HTR-8/SVneo (cell line): ENCODE data around the gene INVS.

Experiments
- DNase-seq: peaks from one replicate; pipeline ENCODE4 v3.0.0; 2011; ENCODE audit warnings: low spot score, mixed read lengths; ENCODE audit not compliant: insufficient read length
- FAIRE-seq: peaks from 2 replicates; lab custom pipeline; 2011; peaks lifted over from hg19 to GRCh38; lab: Jason Lieb, UNC

Gene INVS

DNA sequence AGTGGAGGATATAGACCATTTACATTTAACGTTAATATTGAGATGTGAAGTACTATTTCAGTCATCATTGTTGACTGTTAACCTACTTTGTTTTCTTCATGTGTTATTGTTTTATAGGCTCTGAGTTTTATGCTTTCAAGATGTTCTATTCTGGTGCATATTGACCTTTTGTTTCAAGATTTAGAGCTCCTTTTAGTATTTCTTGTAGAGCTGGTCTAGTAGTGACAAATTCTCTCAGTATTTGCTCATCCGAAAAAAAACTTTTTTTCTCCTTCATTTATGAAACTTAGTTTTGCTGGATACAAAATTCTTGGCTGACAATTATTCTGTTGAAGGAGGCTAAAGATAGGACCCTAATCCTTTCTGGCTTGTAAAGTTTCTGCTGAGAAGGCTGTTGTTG, 91.3 kb downstream of the INVS start:
- DNase-seq (no peak), FAIRE-seq (no peak)

- DNase-seq (no peak), FAIRE-seq (no peak)
Observed at GRCh38 chr9:100191264-100191663, 92.2 kb downstream of the INVS start.

DNA sequence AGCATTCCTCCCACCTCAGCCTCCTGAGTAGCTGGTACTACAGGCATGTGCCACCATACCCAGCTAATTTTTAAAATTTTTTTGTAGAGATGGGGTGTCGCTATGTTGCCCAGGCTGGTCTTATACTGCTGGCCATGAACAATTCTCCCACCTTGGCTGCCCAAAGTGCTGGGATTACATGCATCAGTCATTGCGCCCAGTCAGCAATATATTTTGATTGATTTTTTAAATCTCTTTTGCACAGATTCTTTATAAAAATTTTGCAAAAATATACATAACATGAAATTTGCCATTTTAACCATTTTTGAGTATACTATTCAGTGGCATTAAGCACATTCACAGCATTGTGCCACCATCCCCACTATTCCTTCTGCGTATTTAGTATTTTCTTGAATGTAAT, 94.0 kb downstream of the INVS start:
- no peak for DNase-seq
- no peak for FAIRE-seq

GRCh38 chr9:100196215-100196614, 97.2 kb downstream of the INVS start:
- FAIRE-seq, result no peak

GRCh38 chr9:100196828-100197227, 97.8 kb downstream of the INVS start:
- FAIRE-seq (no peak), DNase-seq (no peak)

More at GRCh38 chr9:100196215-100196614, 97.2 kb downstream of the INVS start:
- DNase-seq, result no peak

DNA sequence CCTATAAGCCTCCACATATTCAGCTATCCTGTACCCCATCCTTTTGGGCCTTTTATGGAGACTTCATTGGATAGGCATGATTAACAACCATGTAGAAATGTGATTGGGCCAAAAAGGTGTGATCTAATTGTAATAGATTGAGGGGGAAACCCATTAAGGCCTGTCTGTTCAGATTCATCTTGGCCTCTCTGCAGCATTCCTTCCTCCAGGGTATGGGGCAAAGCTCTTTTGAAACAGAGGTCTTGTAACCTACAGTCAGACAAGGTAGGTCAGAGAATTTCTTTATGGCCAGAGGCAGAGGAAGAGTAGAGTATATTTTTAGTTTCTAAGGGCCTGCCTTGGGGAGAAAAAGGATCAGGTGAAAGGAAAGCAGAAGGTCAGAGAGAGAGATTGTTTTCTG, 98.5 kb downstream of the INVS start:
- DNase-seq (no peak), FAIRE-seq (no peak)

DNA sequence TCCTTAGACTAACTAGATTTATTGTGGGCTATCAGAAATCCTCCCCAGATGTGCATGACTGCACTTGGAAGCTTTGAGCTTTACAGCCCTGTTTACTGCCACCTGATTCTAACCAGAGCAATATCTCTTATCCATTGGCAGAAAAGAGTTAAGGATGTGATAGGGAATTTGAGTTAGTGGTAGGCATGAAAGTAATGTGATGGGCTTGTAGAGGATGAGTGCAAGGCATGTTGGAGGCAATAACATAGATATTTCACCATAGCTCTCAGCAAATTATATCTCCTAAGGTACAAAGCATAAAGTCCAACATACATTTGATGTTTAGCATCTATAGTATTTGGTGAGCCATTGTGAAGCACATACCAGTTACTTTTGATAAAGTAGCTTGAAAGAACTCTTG, 103.8 kb downstream of the INVS start:
- FAIRE-seq (no peak), DNase-seq (no peak)

DNA sequence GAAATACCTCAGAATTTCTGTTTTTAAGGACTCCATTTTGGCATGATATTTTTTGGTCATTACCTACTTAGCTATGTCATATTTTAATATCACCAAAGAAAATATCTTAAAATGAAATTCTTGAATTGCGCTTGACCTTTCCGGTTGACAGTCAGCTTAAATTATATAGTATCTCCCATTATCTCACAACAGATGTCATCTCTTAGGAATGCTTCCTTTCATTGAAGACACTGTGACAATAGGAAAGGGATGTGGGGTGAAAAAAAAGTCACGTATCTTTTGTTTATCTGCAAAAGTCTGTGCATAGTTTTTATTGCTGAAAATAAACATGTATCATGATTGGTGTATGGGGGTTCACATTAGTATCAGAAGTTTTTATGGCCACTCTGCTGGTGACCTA, 105.8 kb downstream of the INVS start:
- no peak for FAIRE-seq
- no peak for DNase-seq

DNA sequence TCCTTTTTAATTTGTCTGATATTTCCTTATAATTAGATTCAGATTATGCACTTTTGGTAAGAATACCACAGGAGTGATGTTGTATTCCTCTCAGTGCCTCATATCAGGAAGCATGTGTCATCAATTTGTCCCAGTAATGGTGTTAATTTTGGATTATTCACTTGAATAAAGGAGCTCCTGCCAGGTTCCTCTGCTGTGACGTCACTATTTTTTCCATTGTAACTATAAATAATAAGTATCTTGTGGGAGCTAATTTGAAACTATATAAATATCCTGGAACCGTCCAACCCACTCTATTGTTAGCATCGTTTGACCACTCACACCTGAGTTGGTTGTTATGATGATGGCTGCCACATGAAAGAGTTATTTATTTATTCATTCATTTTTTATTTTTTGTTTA, 107.9 kb downstream of the INVS start:
- no peak for DNase-seq
- no peak for FAIRE-seq

DNA sequence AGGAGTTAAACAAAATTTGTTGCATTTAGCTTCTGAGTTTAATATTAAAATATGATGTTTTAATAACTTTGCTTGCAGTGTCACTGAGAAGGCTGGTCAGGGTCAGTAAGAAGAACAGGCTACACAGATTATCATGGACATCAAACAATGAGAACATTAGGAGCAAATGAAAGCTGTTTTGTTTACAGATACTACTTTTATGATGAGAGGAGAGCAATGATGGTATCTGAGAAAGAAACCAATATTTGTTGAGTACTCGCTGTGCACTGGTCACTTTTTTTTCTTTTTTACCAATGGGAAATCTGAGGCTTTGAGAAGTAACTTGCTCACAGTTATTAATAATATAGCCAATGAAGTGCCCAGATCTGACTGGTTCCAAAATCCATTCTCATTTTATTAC, 109.6 kb downstream of the INVS start:
- no peak for DNase-seq
- no peak for FAIRE-seq

DNA sequence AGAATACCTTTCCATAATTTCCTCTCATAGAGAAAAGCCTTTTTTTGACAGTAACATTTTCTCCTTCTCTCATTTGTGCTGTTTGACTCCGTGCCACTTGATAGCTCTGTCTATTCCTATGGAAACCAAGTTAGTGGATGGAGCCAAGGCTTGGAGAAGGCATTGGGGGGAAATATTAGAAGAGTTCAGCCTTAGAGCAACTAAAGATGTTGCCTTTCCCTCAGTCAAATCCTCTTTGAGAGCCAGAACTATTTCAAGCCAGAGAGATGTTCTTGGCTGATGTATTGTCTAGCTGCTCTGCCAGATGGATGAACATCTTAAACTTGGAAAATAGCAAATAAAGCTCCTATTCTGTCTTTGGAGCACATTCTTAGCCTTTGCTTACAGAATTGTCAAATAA, 112.4 kb downstream of the INVS start:
- DNase-seq (no peak), FAIRE-seq (no peak)

DNA sequence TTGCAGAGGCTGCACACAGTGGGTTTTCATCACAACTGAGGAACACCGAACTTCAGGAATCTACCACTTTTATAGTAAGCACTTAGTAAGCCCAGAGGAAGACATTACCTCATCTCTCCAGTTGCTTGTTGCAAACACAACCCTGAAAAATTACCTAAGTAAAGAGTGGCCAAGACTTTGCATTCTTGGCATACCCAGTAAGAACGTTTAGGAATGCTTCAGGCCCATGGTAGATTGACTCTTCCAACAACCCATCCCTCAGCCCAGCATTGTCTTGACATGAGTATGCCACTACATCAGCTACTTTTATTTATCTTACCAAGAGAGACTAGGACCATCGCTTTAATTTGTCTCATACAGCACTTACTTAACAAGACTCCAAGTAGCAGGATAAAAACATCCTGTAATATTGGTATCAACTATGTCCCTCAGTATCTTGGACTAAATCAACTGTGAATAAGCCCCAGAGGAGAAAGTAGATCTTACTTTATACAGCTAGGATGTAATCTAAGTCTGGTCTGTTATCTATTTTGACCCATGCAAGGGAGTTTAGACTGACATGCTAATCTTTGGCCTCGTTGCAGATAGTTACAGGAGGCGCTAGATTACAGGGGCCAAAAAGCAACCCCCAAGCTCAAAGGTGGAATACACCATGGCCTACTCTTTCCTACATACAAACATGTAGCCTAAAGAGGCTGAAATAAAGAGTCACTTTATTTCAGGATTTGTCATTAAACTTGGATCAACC, 114.9 kb downstream of the INVS start:
- DNase-seq (no peak), FAIRE-seq (no peak)

DNA sequence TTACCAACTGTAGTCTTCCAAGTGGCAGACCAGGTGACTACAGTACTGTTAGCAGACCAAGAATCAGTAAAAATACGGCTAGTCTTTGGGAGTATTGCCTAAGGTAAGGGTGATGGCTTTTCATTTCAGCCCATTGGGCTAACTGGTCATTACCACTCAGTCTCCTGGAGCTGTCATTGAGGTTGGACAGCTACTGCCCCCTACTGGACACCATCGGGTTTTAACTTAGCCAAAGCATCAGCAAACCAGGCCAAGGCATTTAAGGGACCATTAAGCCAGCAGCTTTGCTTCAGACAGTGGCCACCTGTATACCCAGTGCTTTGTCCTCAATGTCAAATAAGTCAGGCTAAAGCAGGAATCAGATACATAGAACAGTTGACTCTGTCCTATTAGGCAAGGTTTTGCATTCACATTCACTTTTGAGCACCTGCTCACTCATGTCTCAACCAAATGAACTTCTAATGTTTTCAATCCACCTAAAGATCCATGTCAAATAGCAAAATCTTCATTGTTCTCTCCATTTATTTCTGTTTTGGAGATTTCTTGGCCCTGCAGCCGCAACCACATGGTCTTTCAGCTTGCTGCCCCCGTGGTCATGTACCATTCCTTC, 117.2 kb downstream of the INVS start:
- FAIRE-seq, result no peak
- no peak for DNase-seq

DNA sequence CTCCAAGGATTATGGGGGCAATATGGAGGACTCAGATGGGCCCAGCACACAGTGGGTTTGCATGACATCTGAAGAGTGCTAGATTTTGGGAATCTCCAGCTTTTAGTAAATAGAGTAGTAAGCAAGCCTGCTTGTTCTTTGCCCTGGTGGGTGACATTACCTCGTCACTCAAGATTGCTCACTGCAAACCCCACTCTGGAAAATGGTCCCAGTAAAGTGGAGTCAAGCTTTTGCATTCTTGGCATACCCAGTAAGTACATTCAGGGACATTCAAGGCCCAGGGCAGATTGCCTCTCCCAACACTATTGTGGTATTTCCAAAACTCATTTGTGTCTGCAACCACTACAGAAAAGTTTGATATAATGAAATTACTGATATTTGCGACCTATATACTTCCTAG, 118.5 kb downstream of the INVS start:
- DNase-seq (no peak), FAIRE-seq (no peak)

DNA sequence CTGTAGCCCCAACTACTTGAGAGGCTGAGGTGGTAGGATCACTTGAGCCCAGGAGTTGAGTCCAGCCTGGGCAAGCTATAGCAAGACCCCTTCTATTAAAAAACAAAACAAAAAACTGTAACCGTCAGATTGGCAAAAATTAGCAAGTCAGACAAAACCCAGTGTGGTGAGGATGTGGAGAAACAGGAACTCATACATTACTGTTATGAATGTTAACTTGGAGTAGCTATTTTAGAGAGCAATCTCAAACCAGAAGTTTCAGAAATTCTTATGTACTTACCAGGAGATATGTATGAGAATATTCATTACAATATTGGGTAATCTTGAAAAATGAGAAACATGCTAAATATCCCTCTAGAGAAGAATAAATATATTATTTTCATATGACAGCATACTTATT, 120.3 kb downstream of the INVS start:
- DNase-seq, result no peak
- no peak for FAIRE-seq

- DNase-seq (no peak), FAIRE-seq (no peak)
Observed at GRCh38 chr9:100220936-100221335, 121.9 kb downstream of the INVS start.

GRCh38 chr9:100221538-100221937, 122.5 kb downstream of the INVS start:
- DNase-seq (no peak), FAIRE-seq (no peak)

DNA sequence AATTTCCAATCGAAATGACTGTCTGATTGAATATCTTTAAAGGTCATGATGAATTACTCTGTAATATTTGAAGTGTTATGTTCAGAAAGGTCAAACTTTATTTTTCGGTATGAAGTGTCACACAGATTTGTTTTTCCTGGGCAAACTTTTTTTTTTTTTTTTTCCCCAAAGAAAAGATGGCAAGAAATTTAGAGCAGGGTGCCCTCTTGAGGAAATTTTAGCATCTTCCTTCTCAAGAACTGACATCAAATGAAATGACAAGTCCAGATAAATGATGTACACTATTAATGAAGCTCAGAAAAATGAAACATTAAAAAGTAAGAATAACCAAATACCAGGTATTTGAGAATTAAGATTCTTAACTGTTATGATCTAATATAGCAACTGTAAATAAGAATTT, 123.6 kb downstream of the INVS start:
- FAIRE-seq (no peak), DNase-seq (peak; percentile 23)

DNA sequence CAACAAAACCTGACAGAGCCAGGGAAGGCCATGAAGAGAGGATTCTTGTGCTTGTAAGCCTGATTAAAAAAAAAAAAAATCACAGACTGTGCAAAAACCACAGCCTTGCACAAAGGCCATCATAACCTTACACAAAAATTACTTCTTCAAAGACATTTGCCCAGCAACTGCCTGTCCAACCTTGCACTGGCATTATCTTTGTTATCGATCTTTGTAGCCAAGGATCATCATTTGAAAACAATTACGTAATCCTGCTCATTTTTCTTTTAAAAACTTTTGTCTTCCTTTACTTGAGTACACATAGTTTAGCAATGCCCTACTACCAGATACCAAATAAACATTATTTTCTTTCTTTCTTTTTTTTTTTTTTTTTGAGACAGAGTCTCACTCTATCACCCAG, 128.6 kb downstream of the INVS start:
- FAIRE-seq (no peak), DNase-seq (no peak)

DNA sequence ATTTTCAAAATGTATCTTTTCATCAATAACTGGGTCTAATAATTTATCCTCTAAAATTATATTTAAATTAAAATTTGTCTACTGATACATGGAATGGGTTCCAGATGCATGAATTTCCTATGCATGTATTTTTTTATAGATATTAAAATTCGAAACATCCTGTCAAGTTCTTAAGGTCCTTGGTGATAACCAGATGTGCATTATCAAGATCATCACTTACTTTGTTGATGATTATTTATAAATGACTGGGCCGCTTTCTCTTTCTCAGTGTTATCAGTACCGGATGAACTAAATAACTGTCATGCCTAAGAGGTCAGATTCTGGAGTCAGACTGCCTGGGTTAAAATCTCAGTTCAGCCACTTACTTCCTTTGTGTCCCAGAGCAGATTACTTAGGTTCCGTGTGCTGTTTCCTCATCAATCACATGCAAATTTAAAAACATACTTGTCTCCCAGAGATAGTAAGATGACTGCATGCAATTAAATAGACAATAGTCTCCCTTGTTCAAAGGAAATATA, 129.4 kb downstream of the INVS start:
- FAIRE-seq, result no peak
- DNase-seq, result no peak

DNA sequence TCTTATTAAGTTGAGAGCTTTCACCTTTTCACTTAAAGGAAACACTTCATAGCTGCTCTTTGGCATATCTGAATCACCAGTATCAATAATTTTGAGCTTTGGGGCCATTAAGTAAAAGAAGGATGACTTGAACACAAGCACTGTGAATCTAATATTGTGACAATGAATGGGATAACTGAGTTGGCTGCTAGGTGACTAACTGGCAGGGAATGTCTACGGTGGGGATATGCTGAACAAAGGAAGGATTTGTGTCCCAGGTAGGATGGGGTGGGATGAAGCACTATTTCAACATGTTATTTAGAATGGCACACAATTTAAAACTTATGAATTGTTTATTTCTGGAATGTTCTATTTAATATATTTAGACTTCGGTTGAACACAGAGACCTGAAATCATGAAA, 130.1 kb downstream of the INVS start:
- DNase-seq (no peak), FAIRE-seq (no peak)

DNA sequence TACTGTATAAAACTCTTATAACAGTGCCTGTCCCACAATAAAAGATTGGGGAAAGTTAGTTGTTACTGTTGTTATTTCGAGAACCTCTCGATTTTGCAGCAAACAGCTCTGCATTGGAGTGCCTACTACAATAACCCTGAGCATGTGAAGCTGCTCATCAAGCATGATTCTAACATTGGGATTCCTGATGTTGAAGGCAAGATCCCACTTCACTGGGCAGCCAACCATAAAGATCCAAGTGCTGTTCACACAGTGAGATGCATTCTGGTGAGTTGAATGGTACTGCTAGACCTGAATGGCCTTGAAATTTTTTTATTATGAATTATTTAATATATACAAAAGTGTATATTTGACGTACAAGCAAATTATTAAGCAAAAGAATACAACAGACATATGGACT, 130.5 kb downstream of the INVS start:
- DNase-seq (no peak), FAIRE-seq (no peak)
